SK-N-SH treated with all-trans-retinoic acid at 6 μM for 48 hours (cell line): Measurements from ENCODE around the gene C22orf23.

Experiments
- ATAC-seq: fragments of 200-7000 bp; cut with Tn5 transposase; 3 replicates; pipeline ENCODE4 v1.9.1; 2020; ENCODE audit warnings: mild to moderate bottlenecking, moderate library complexity
- ARNTL ChIP-seq: fragments of 450-650 bp; formaldehyde crosslinking; IDR thresholded peaks from 2 replicates; pipeline ENCODE4 v1.5.0; 2020; ENCODE audit warnings: low read depth, mild to moderate bottlenecking, moderate library complexity, borderline replicate concordance
- BACH2 ChIP-seq: fragments of 250-450 bp; sonication (Bioruptor Pico); IDR thresholded peaks from 2 replicates; pipeline ENCODE4 v1.9.0; 2021; ENCODE audit warnings: mild to moderate bottlenecking, borderline replicate concordance
- CSDC2 ChIP-seq: fragments of 250-450 bp; sonication (Bioruptor Pico); IDR thresholded peaks from 2 replicates; pipeline ENCODE4 v1.5.0; 2020; ENCODE audit warnings: mild to moderate bottlenecking, moderate library complexity
- ESRRG ChIP-seq: fragments of 250-450 bp; sonication (Bioruptor Pico); IDR thresholded peaks from 2 replicates; pipeline ENCODE4 v1.6.1; 2021; ENCODE audit warnings: mild to moderate bottlenecking
- GLIS3 ChIP-seq: fragments of 250-450 bp; sonication (Bioruptor Pico); IDR thresholded peaks from 2 replicates; pipeline ENCODE4 v1.5.0; 2020; ENCODE audit warnings: mild to moderate bottlenecking, moderate library complexity
- ISL1 ChIP-seq: fragments of 250-450 bp; sonication (Bioruptor Pico); IDR thresholded peaks from 2 replicates; pipeline ENCODE4 v2.1.2; 2022; ENCODE audit warnings: mild to moderate bottlenecking, moderate library complexity
- PPARA ChIP-seq: fragments of 250-450 bp; sonication (Bioruptor Pico); IDR thresholded peaks from 2 replicates; pipeline ENCODE4 v1.5.0; 2020; ENCODE audit warnings: mild to moderate bottlenecking, borderline replicate concordance
- RARB ChIP-seq: fragments of 250-450 bp; sonication (Bioruptor Pico); IDR thresholded peaks from 2 replicates; pipeline ENCODE4 v1.8.0; 2021; ENCODE audit warnings: mild to moderate bottlenecking, moderate library complexity
- SNAI2 ChIP-seq: fragments of 250-450 bp; sonication (Bioruptor Pico); IDR thresholded peaks from 2 replicates; pipeline ENCODE4 v1.5.0; 2020; ENCODE audit warnings: mild to moderate bottlenecking, moderate library complexity
- TCF4 ChIP-seq: fragments of 250-450 bp; sonication (Bioruptor Pico); IDR thresholded peaks from 2 replicates; pipeline ENCODE4 v1.8.0; 2021; ENCODE audit warnings: mild to moderate bottlenecking, moderate library complexity, borderline replicate concordance
- TOX ChIP-seq: fragments of 250-450 bp; sonication (Bioruptor Pico); IDR thresholded peaks from 2 replicates; pipeline ENCODE4 v1.8.0; 2021; ENCODE audit warnings: mild to moderate bottlenecking, moderate library complexity, borderline replicate concordance
- ZC3H10 ChIP-seq: fragments of 250-450 bp; sonication (Bioruptor Pico); IDR thresholded peaks from 2 replicates; pipeline ENCODE4 v1.5.1; 2021; ENCODE audit warnings: mild to moderate bottlenecking, moderate library complexity
- ZFP30 ChIP-seq: fragments of 450-650 bp; formaldehyde crosslinking; IDR thresholded peaks from 2 replicates; pipeline ENCODE4 v1.5.0; 2022; ENCODE audit warnings: mild to moderate bottlenecking, moderate library complexity
- ZNF565 ChIP-seq: fragments of 450-650 bp; formaldehyde crosslinking; conservative IDR thresholded peaks from 2 replicates; pipeline ENCODE4 v1.5.0; 2020; ENCODE audit warnings: low read depth, mild to moderate bottlenecking, moderate library complexity
- ZNF70 ChIP-seq: fragments of 450-650 bp; formaldehyde crosslinking; IDR thresholded peaks from 2 replicates; pipeline ENCODE4 v1.5.0; 2020; ENCODE audit warnings: mild to moderate bottlenecking, moderate library complexity
- ZNF8 ChIP-seq: fragments of 450-650 bp; formaldehyde crosslinking; IDR thresholded peaks from 2 replicates; pipeline ENCODE4 v1.5.0; 2020; ENCODE audit warnings: mild to moderate bottlenecking, moderate library complexity
- TF ChIP-seq, protein P1 (sequence below): fragments of 250-450 bp; sonication (Bioruptor Pico); IDR thresholded peaks from 2 replicates; pipeline ENCODE4 v1.8.0; 2021; ENCODE audit warnings: low read depth, mild to moderate bottlenecking, moderate library complexity, borderline replicate concordance
- TF ChIP-seq, protein P2 (sequence below): fragments of 250-450 bp; sonication (Bioruptor Pico); IDR thresholded peaks from 2 replicates; pipeline ENCODE4 v1.5.1; 2021; ENCODE audit warnings: mild to moderate bottlenecking, moderate library complexity
- TF ChIP-seq, protein P3 (sequence below): fragments of 250-450 bp; sonication (Bioruptor Pico); IDR thresholded peaks from 2 replicates; pipeline ENCODE4 v1.5.1; 2020; ENCODE audit warnings: low read depth, mild to moderate bottlenecking, moderate library complexity
- TF ChIP-seq, protein P4 (sequence below): fragments of 250-450 bp; sonication (Bioruptor Pico); IDR thresholded peaks from 2 replicates; pipeline ENCODE4 v1.5.0; 2020; ENCODE audit warnings: mild to moderate bottlenecking, moderate library complexity

C22orf23 gene

DNA sequence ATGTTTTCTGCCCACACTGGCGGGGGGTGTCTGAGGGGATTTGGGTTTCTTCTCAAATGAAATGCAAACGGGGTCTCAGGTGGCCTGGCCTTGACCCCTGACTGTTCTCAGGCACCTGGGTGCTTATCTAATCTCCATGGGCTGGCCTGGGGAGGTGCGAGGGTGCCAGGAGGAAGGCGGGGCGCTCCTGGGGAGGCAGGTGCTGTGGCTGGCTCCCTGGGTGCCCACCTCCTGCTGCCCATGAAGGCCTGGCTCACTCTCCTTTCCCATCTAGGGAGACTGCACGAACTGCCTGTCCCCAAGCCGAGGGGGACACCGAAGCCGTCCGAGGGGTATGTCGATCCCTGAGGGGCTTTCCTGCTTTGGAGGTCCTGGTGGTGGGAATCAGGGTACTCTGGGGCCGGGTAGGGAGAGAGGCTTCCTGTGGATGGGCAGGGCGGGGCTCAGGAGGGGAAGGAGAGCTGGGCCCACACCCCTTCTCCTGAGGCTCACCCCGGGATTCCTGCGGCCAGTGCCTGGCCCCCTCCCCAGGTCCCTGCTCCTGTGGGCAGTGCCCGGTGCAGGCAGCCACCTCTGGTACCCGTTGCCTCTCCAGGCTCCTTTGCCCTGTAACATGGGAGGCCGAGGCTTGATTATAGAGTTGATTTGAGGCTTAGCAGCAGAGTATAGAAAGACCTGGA is 28.9 kb downstream of the C22orf23 start:
- no peak for ATAC-seq
- TF ChIP-seq ZFP30 (CRISPR knock-in tag): no peak
- no peak for TF ChIP-seq ZNF565 (CRISPR knock-in tag)
- TF ChIP-seq, protein P1, sequence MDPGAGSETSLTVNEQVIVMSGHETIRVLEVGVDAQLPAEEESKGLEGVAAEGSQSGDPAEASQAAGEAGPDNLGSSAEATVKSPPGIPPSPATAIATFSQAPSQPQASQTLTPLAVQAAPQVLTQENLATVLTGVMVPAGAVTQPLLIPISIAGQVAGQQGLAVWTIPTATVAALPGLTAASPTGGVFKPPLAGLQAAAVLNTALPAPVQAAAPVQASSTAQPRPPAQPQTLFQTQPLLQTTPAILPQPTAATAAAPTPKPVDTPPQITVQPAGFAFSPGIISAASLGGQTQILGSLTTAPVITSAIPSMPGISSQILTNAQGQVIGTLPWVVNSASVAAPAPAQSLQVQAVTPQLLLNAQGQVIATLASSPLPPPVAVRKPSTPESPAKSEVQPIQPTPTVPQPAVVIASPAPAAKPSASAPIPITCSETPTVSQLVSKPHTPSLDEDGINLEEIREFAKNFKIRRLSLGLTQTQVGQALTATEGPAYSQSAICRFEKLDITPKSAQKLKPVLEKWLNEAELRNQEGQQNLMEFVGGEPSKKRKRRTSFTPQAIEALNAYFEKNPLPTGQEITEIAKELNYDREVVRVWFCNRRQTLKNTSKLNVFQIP (CRISPR knock-in tag): no peak
- TF ChIP-seq ARNTL (CRISPR knock-in tag): no peak
- TF ChIP-seq, protein P2, sequence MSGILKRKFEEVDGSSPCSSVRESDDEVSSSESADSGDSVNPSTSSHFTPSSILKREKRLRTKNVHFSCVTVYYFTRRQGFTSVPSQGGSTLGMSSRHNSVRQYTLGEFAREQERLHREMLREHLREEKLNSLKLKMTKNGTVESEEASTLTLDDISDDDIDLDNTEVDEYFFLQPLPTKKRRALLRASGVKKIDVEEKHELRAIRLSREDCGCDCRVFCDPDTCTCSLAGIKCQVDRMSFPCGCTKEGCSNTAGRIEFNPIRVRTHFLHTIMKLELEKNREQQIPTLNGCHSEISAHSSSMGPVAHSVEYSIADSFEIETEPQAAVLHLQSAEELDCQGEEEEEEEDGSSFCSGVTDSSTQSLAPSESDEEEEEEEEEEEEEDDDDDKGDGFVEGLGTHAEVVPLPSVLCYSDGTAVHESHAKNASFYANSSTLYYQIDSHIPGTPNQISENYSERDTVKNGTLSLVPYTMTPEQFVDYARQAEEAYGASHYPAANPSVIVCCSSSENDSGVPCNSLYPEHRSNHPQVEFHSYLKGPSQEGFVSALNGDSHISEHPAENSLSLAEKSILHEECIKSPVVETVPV: no peak

DNA sequence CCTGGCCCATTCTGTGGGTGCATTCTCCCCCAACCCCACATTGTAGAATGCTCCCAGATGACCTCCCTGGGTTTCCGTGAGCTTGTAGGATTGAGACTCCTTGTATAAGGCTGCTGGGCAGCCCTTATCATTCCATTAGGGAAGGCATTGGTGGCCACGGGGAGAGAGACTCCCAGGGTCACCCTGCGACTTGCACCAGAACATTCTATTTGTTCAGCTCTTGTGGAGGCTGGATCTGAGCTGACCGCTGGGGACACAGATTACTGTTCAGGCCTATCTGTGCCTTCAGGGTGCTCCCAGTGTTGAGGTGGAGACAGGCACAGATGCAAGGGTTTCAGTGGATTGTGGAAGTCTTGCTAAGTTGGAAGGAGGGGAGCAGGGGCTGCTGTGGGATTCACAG is 29.5 kb downstream of the C22orf23 start:
- TF ChIP-seq CSDC2 (CRISPR knock-in tag) (no peak), GLIS3 (CRISPR knock-in tag) (no peak)
- ATAC-seq: no peak

DNA sequence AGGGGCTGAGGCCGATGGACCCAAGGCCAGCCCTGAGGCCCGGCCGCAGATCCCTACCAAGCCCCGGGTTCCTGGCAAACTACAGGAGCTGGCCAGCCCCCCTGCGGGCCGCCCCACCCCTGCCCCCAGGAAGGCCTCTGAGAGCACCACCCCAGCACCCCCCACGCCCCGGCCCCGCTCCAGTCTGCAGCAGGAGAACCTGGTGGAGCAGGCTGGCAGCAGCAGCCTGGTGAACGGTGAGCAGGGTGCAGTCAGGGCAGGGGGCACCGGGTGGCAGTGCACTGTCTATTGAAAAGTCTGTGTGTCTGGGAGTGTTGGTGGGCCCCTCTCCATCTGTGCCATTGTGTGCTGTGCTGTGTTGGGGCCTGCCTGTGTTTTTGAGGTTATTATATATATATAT is 31.2 kb downstream of the C22orf23 start:
- peak; percentile 40; the same call in 2 of the 3 replicates for ATAC-seq
- TF ChIP-seq SNAI2 (CRISPR knock-in tag): no peak
- TF ChIP-seq ZC3H10 (CRISPR knock-in tag): no peak
- no peak for TF ChIP-seq ZFP30 (CRISPR knock-in tag)
- TF ChIP-seq, protein P2: no peak
- TF ChIP-seq, protein P3, sequence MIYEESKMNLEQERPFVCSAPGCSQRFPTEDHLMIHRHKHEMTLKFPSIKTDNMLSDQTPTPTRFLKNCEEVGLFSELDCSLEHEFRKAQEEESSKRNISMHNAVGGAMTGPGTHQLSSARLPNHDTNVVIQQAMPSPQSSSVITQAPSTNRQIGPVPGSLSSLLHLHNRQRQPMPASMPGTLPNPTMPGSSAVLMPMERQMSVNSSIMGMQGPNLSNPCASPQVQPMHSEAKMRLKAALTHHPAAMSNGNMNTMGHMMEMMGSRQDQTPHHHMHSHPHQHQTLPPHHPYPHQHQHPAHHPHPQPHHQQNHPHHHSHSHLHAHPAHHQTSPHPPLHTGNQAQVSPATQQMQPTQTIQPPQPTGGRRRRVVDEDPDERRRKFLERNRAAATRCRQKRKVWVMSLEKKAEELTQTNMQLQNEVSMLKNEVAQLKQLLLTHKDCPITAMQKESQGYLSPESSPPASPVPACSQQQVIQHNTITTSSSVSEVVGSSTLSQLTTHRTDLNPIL (CRISPR knock-in tag): no peak
- no peak for TF ChIP-seq TOX (CRISPR knock-in tag)
- no peak for TF ChIP-seq ISL1 (CRISPR knock-in tag)
- TF ChIP-seq RARB (CRISPR knock-in tag): no peak
- TF ChIP-seq GLIS3 (CRISPR knock-in tag): no peak
- TF ChIP-seq ZNF70 (CRISPR knock-in tag): no peak
- no peak for TF ChIP-seq ESRRG (CRISPR knock-in tag)
- TF ChIP-seq BACH2 (CRISPR knock-in tag): no peak

DNA sequence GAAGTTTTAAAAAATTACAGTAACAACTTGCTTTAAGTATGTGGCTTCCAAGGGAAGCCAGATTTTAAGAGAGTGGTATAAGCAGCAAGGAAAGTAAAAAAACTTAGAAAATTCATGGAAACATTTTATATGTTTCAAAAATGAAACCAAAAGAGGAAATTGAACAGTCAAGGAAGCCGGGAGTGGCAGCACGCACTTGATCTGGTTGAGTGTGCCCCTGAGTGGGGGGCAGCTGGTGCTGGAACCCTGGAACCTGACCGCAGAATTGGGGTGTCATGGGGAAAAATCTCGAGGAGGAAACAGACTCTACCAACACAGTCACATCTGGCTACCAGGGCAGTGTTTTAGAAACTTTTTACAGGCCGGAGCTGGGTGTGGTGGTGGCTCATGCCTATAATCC is 33.3 kb downstream of the C22orf23 start:
- no peak for ATAC-seq
- TF ChIP-seq, protein P1 (CRISPR knock-in tag): no peak
- TF ChIP-seq, all 23 proteins: peak for 0

DNA sequence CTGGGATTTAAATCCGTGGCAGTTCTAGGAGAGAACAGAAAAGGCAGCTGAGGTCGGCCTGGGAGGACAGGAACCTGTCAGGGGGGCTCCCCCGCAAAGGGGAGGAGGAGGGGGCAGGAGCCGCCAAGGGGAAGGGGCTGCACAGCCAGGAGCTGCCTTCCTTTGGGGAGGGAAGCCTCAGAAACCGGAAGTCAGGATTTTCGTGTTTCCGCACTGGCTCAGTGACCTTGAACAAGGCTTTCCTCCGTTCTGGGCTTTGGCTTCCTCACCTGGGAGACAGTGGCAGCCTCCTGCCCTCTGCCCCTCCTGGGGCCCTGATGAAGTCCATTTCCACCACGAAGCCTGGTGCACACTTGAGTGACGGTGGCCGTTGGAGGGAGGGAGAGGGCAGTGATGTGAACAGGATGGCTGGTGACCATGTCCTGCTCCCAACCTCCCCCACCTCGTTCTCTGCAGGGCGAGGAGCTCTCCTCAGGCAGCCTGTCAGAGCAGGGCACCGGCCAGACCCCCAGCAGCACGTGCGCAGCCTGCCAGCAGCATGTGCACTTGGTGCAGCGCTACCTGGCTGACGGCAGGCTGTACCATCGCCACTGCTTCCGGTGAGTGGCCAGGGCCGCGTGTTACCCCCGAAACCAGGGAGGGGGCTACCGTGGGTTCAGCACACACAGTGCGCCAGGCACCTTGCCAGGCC is 34.7 kb downstream of the C22orf23 start:
- no peak for ATAC-seq
- TF ChIP-seq ZNF8 (no peak), ZC3H10 (CRISPR knock-in tag) (no peak), GLIS3 (CRISPR knock-in tag) (no peak), CSDC2 (CRISPR knock-in tag) (no peak), ARNTL (CRISPR knock-in tag) (no peak), PPARA (CRISPR knock-in tag) (no peak), ISL1 (CRISPR knock-in tag) (no peak), RARB (CRISPR knock-in tag) (no peak), TCF4 (CRISPR knock-in tag) (no peak), ZNF70 (CRISPR knock-in tag) (no peak), TOX (CRISPR knock-in tag) (no peak)
- TF ChIP-seq, protein P4, sequence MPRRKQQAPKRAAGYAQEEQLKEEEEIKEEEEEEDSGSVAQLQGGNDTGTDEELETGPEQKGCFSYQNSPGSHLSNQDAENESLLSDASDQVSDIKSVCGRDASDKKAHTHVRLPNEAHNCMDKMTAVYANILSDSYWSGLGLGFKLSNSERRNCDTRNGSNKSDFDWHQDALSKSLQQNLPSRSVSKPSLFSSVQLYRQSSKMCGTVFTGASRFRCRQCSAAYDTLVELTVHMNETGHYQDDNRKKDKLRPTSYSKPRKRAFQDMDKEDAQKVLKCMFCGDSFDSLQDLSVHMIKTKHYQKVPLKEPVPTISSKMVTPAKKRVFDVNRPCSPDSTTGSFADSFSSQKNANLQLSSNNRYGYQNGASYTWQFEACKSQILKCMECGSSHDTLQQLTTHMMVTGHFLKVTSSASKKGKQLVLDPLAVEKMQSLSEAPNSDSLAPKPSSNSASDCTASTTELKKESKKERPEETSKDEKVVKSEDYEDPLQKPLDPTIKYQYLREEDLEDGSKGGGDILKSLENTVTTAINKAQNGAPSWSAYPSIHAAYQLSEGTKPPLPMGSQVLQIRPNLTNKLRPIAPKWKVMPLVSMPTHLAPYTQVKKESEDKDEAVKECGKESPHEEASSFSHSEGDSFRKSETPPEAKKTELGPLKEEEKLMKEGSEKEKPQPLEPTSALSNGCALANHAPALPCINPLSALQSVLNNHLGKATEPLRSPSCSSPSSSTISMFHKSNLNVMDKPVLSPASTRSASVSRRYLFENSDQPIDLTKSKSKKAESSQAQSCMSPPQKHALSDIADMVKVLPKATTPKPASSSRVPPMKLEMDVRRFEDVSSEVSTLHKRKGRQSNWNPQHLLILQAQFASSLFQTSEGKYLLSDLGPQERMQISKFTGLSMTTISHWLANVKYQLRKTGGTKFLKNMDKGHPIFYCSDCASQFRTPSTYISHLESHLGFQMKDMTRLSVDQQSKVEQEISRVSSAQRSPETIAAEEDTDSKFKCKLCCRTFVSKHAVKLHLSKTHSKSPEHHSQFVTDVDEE (CRISPR knock-in tag): no peak
- TF ChIP-seq, protein P1 (CRISPR knock-in tag): no peak
